ENCODE results near the gene RGCC.
A peak's percentile ranks its signal among the peaks of the same experiment; 100 is the strongest.
"Not testable (repeated sequence)": the region's sequence is repeated elsewhere in the genome, so short reads cannot be mapped to it uniquely, and the experiment has no call there.

Gene RGCC

DNA sequence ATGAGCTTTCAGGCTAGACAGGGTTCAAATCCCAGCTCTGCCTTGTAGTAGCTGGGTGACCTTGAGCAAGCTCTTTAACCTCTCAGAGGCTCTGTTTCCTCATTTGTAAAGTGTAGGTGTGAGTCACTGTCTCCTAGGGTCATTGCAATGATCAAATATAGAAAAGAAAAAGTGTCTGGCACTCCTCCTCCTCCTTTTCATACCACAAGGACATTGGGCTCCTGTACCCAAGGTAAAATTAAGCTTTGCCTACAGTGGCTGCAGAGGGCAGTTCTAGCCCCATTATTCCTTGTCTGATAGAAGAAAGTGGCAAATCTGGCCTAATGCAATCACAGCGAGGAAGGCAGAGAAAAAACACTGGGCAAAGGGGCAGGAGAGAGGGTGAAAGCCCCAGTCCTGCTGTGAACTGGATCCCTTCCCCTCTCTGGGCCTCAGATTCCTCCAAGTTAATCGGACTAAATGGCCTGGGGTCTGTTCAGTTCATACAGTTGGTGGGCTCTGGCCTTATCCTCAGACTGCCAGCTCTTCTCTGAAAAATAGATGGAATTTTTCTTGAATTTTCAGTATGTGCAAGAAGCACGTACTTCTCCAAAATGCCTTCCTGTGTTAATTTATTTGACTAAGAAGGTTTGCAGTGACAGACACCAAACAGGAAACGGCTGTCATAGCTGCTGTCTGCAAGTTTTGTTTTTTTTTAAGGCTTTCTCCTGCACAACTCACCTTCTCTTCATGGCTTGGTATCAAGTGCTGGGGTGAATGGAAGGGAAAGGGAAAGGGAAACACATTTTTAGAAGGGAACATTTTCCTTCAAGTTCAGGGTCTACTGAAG is 35.3 kb downstream of the RGCC start:
- DNase-seq, result peak; percentile 86

DNA sequence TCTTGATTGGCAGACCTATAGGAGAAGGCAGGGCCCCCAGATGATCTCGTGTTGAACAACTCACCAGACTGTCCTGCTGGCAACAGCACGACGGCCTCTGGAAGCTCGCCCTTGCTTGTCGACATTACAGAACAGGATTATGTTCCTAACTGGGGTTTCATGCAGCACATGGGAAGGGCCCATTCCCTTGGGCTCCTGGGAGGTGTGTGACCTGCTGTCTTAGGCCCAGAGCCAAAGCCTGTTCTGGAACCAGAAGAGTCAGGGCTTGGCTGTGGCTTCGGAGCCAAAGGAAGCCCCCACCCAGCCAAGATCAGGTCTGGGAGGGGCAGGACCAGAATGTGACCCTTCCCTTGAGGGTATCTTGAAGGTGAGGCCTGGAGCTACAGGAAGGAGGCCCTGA is 36.9 kb downstream of the RGCC start:
- DNase-seq, result no peak

DNA sequence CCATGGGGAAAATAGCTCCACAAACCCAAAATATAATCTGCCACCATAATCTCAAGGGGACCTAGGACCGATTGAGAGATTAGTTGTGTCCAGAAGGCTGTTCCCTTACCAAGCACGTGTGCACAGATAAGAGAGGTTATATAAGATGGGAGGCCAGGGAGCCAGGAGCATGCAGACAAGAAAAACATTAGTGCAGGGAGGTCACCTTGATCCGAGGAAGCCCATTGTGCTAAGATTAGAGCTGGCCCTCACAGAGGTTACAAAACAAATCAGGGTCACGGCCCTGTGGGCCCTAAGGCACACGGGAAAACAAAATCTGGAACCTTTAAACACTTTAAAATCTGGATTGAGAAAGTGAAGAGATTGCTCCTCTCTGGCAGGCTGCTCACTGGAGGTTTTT is 37.7 kb downstream of the RGCC start:
- DNase-seq, result no peak

DNA sequence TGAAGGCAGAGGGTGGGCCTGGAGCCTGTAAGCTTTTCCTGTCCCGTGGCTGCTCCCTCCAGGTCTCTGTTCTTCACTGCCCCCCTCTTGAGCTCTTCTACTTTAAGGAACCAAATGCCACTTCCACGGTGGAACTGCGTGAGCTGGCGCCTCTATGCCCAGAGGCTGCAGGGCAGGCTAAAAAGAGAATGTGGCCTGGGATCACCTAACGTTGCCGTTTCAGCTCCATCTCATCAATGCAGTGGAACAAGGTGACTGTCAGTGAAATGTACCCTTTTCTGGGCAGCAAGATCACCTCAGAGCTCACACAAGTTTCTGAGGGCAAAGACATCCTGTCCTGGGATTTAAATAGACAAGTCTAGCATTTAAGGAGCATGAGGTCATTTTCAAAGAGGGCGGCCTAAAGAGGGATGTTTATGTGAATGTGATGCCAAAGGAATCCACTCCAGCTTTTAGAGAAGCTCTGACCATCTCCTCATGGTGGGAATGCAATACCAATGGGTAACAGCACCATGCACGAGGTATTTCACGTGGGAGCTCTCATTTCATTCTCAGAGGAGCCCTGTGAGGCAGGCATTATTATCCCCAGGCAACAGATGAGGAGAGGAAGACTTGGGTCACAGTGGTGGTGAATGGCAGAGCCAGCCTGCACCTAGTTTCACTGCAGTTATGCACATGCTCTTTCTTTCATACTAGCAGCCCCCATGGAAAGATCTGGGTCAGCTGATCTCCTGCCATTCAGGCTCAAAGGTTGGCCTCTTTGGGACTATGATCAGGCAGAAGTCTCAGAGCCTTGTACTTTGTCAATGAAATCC is 39.3 kb downstream of the RGCC start:
- DNase-seq, result peak; percentile 7

DNA sequence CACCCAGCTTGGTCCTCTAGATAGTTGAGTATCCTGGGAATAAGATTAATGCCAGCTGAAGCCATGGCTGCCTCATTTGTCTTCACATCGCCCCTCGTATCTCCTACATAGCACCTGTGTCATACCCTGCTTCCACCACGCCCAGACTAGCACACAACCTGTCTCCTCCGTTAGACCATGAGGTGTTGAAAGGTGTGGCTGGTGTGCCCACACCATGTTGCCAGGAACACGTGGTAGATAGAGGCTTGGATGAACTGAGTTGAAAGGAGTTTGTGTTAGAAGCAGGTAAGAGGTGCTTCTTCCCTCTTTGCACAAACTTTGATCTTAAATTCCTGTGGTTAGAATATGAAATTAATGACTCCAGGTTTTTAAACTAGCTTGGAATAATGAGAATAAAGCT is 40.1 kb downstream of the RGCC start:
- DNase-seq, result no peak

DNA sequence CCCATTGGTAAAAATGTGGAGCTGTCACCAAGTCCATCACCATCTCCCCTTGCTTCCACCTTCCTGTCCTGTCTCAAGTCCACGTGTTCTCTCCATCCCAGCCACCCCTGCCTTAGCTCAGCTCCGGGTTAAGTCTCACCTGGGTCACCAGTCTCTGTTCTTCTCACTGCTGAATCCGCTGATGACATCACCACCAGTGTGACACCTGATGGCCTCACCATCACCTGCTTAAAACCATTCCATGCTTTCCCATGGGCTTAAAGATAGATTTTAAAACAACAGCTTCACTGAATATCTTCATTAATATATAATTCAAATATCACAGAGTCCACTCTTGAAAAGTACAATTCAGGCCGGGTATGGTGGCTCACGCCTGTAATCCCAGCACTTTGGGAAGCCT is 42.1 kb downstream of the RGCC start:
- no peak for DNase-seq

DNA sequence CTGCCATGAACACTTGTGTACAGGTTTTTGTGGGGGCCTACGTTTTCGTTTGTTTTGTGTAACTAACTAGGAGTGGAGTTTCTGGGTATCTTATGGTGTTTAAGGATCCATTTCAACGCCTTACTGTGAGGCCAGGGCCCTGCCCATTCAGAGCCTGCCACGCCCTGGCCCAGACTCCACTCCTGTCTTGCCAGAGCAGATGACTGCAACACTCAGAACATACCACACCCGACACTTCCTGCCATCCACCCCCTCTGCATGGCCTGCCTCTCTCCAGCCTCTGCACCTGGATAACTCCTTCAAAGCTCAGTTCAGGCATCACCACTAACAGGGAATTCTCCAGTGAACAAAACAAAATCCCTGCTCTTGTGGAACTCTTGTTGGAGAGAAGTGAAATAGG is 43.2 kb downstream of the RGCC start:
- DNase-seq, result peak; percentile 34

DNA sequence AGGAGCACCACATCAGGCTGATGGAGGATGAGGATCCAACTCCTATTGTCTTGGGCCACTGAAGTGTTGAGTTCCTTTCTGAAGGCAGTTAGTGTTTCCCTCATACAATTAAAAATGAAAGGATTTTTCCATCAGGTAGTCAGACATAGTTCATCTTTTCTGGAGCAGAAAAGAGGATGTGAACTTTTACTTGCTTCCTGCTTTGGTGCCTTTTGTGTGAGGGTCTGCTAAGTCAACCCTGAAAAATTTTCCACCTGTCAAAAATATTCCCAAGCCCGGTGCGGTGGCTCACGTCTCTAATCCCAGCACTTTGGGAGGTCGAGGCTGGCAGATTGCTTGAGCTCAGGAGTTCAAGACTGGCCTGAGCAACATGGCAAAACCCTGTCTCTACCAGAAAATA is 43.9 kb downstream of the RGCC start:
- peak; percentile 26 for DNase-seq

DNA sequence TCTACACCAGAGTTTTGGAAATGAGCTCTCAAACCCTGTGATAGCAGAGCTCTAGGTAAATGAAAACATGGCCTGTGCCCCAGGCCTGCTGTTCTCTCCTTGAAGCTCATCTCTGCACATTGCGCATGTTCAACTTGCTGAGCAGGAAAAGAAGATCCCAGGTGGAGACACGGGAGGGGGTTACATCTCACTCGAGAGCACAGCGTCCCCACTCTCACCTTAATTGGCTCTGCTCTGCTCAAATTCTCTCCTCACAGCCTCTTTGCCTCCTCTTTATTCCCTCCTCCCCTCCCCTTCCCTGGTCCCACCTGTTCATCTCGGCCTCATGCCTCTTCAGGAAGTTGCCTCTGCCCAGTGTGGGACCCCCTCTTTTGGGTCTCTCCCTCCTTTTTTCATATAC is 44.7 kb downstream of the RGCC start:
- DNase-seq, result no peak

DNA sequence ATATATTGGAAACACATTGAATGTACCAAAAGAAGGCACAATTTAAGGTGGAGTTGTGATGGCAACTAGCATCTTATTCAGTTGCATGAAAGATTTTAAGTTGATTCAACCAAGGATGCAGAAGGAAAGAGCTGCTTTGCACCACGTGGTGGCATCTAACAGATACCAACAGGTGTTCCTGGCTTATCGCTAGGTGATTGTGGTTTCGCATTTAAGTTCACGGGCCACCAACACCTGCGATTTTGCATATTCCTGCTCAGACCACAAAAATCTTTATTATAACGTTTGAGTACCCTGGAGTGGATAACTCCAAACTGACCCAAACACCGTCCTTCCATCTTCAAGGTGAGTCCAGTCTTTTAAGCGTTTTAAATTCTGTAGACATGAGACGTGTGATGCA is 45.3 kb downstream of the RGCC start:
- DNase-seq, result no peak

DNA sequence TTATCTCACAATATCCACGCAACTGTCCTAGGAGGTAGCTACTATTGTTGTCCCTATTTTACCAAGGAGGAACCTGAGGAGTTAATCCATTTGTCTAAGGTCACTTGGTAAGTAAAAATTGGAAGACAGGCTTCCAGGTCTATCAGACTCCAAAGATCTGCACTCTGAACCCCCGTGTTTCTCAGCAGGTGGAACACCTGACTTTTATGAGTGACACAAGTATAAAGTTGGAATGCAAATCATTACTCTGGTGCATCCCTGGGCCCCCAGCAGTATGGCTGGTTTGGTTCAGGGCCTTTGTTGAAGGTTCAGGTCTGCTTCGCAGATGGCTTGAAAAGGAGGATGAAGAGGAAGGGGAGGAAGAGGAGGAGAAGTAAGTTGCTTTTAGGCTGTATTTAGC is 46.0 kb downstream of the RGCC start:
- no peak for DNase-seq

DNA sequence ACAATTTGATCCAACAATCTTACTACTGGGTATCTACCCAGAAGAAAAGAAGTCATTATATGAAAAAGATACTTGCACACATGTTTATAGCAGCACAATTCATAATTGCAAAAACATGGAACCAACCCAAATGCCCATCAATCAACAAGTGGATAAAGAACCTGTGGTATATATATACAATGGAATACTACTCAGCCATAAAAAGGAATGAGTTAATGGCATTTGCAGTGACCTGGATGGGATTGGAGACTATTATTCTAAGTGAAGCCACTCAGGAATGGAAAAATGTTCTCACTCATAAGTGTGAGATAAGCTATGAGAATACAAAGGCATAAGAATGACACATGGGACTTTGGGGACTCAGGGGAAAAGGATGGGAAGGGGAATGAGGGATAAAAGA is 47.3 kb downstream of the RGCC start:
- not testable (repeated sequence) for DNase-seq

DNA sequence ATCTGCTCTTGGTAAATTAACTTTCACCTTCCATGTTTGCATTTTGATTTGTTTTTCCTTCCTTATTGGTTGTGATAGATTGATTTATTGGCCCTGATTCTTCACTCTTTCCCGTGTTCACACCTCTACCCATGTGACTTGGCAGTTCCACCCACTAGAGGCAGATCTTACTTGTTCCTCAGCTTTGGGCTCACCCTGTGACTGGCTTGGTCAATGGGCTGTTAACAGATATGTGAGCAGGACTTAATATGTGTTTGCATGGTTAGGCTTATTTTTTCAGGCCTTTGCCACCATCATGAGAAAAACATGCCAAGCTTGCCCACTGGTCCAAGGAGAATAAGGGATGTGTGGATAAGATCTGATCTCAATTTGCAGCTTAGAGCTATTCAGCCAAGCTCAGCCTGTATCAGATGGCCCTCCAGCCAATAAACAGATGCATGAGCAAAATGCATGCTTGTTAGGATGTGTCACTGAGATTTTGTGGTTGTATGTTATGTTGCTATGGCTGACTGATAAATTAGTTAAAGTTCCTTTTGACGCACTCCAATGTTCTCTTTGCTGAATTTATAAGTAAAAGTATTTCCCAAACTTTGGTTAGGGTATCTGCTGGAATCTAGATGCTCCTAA is 48.0 kb downstream of the RGCC start:
- DNase-seq, result no peak

DNA sequence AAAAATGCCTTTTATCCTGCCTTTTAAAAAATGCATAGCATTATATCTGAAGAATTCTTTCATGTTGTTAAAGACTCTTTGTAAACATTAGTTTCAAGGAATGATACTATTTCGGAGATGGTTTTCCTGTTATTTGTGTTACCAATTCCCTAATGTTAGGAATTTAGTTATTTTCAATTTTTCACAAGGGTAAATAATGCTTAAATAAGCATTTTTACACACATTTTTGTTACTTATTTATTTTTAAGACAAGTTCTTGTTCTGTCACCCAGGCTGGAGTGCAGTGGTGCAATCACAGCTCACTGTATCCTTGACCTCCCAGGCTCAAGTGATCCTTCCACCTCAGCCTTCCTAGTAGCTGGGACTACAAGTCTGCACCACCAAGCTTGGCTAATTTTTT is 49.0 kb downstream of the RGCC start:
- no peak for DNase-seq

DNA sequence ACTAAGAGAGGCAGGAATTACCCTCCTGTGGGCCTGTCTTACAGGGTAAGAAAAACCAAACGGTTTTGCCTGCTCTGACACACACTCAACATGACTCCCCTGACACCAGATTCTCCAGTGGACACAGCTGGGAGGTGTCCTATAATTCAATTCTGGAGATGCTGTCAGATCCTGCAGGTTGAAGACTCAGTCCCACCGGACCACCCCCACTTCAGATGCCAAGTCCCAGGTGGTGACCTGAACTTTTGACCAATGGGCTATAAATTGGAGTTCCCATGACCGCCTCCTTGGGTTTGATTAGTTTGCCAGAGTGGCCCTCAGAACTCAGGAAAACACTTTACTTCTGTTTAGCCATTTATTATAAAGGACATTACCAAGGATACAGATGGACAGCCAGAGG is 52.6 kb downstream of the RGCC start:
- DNase-seq, result no peak

DNA sequence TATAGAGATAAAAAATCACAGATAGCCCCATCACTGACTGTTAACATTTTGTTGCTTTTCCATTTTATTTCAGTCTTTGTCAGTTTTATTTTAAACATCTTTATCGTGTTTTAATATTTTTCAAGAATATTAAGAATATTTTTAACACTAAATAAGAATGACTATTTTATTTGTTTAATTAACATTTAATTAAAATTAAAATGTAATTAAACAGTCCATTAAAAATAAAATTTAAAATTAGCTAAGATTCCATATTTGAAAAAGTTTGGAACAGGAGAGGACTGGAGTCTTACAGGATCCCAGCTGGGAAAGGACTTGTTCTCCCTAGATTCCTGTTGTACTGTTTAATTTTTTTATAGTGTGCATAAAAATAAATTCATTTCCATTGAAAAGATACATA is 54.5 kb downstream of the RGCC start:
- DNase-seq, result no peak

DNA sequence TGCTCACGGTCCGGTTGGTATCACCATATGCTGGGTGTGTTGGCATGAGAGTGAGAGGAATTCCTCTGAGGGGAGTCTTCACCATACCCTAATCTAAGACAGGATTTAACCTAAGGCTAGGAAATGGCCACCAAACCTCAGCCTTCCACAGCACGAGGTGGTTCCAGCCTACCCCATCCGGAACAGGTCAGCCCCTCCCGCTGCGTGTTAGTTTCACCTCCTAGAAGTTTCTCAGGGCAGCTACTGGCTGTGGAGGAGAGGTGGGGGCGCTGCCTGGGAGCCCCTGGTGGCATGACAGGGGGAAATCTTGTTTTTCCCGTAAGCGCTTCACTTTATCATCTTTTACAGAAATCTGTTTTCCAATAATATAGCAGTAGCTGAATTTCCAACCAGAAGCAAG is 55.1 kb downstream of the RGCC start:
- no peak for DNase-seq

DNA sequence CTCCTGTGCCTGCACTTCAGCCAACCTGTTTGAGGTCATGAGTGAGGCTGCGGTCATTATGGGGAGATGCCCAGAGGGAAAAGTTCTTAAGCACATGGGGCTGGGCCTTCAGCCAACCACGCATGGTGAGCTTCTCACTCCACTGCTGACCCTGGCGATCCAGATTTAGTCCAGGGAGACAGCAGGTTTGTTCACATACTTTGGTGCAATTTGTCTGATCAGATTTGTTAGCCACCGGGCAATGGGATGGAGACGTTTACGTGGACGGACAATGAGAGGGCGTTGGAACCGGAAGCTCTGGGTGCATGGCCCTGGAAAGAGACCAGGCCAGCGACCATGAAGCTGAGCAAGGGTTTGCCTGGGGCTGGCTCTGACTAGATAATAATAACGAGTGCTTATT is 56.2 kb downstream of the RGCC start:
- no peak for DNase-seq

DNA sequence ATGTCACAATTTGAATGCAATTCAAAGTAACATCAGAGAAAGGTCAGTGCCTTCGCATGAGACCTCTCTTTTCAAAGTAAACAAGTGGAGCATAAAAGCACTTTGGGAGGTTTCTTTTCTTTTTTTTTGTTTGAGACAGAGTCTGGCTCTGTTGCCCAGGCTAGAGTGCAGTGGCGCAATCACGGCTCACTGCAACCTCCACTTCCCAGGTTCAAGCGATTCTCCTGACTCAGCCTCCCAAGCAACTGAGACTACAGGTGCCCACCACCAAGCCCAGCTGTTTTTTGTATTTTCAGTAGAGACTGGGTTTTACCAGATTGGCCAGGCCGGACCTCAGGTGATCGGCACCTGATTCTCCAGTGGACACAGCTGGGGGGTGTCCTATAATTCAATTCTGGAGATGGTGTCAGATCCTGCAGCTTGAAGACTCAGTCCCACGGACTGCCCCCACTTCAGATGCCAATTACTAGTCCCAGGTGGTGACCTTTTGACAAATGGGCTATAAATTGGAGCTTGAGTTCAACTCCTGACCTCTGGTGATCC is 57.6 kb downstream of the RGCC start:
- DNase-seq, result no peak

DNA sequence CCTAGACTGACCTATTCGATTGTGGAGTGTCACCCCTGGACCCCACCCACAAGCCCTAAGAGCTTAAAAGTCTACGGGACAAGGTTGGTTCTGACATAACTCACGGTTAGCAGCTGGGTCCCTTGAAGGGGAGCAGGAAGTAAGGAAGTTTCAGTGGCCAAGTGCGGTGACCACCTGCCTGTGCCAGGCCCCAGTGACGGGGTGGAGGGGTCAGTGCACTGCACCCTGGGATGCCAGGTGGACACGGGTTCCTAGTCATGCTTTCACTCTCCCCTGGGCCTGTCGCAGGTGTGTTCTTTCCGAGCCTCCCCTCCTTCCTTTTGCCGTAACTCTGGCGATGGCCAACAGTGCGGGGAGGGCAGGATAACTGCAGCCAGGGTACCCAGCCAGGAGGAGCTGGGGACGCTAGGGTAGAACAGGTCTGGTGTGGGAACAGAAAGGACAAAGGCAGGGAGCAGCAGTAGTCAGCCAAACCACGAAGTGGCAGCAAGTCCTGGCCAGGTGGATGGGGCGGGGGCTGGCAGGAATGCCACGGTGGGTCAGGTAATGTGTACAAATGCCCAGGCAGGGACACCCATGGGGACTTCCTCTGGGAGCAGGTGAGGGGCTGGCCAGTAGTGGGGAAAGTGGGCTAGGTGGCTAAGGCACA is 58.3 kb downstream of the RGCC start:
- no peak for DNase-seq

DNA sequence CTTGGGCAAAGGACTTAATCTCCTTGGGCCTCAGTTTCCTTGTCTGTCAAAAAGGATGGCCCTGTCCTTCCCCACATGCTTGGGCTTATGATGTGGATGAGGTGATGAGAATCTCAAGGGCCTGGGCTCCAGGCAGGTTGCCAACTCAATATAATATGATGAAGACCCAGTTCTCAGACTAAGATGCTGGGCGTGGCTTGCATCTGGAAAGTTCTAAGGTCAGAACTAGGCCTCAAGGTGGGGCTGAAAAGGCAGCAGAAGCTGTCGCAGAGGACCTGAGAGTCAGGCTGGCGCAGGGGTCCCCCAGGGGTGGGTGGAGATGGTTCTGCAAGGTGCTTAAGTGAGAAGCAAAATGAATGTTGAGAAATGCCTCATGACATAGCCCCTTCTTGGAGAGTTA is 58.8 kb downstream of the RGCC start:
- no peak for DNase-seq

DNA sequence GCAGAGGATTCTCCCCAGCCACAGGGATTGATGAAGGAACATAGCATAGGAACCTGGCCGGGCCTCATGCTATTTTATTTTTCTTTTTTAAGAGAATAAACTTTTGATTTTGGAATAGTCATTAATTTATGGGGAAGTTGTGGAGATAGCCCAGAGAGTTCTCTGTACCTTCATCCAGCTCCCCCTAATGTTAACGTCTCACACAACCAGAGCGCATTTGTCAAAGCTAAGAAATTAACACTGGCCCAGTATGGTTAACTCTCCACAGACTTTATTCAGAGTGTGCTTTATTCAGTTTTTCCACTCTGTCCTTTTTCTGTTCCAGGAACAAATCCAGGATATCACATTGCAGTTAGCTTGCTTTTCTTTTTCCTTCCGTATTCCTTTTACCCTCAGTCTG is 59.4 kb downstream of the RGCC start:
- DNase-seq, result no peak

DNA sequence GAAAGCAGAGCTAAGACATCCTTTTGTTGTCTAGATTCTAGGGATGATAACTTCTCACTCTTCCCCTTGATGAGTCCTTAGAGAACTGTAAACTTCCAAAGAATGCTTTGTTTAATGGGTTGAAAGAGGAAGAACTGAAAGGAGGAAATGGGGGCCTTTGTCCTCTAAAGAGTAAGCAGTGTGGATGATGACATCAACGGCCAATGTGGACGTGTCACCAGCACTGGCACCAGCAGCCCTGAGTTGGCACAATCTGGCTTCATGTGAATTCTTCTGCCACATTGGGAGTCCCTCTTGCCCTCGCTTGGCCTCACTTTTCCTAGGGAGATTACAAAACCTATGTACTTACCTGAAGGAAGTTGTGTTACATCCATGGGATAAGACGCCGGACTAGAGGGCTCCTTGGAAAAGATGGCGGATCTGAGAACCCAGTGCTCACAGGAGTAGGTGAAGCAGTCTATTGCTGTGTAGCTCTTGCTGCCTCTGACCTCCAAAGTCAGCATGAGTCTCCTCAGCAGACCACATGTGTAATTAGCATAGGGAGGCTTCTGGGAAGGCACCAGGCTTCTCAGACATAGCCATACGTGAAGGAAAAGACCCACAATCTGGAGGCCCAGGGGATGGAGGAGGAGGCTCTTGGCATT is 62.8 kb downstream of the RGCC start:
- DNase-seq, result peak; percentile 89
